Mesodermal cell (in vitro differentiated cells): ENCODE results near the gene KCND2.
"Not testable (repeated sequence)": the region's sequence is repeated elsewhere in the genome, so short reads cannot be mapped to it uniquely, and the experiment has no call there.

Source experiments
- H3K27ac ChIP-seq: 2 replicates; pipeline ENCODE4 v1.7.0; 2013; ENCODE audit warnings: mild to moderate bottlenecking, low read depth, low read length, moderate library complexity; ENCODE audit not compliant: severe bottlenecking
- H3K36me3 ChIP-seq: 2 replicates; pipeline ENCODE4 v1.7.1; 2013; ENCODE audit warnings: mild to moderate bottlenecking, low read length, moderate library complexity; ENCODE audit not compliant: control insufficient read depth, insufficient read depth
- H3K4me1 ChIP-seq: one replicate; pipeline ENCODE4 v1.7.1; 2013; ENCODE audit warnings: mild to moderate bottlenecking, low read length; ENCODE audit not compliant: insufficient read depth, control insufficient read depth, poor library complexity, severe bottlenecking
- H3K4me3 ChIP-seq: 2 replicates; pipeline ENCODE4 v1.7.0; 2013; ENCODE audit warnings: low read length, control low read depth, mild to moderate bottlenecking; ENCODE audit not compliant: insufficient read depth, poor library complexity, severe bottlenecking; ENCODE audit errors: extremely low read depth
- H3K9me3 ChIP-seq: 2 replicates; pipeline ENCODE4 v1.7.1; 2013; ENCODE audit warnings: mild to moderate bottlenecking, low read length, moderate library complexity; ENCODE audit not compliant: control insufficient read depth
- WGBS, 2 experiments: methylation state at CpG; one replicate each; pipeline ENCODE4 v1.1.5; 2013; ENCODE audit warnings: missing lambda C conversion rate in 2 of 2; ENCODE audit not compliant: insufficient coverage in 2 of 2; 5-methylcytosine and 5-hydroxymethylcytosine counted together

Gene KCND2

GRCh38 chr7:120740348-120740747, 467.4 kb downstream of the KCND2 start:
- WGBS, 2 experiments = 97 to 100% methylated on average over 1 to 3 of the region's 3 CpGs
- Histone ChIP-seq H3K36me3 (no peaks in the 10 kb centered on the region), H3K9me3 (no peaks in the 10 kb centered on the region), H3K4me3 (no peak overlapping the region), H3K4me1 (peaks cover 3% of the 10 kb centered on the region), H3K27ac (peak overlapping the region; percentile 68)

- no peak overlapping the region for H3K4me3 ChIP-seq
- H3K36me3 ChIP-seq = no peaks in the 10 kb centered on the region
- no peaks in the 10 kb centered on the region for H3K9me3 ChIP-seq
- peaks cover 3% of the 10 kb centered on the region for H3K4me1 ChIP-seq
- H3K27ac ChIP-seq = no peak overlapping the region
- WGBS, 2 experiments = 67% methylated on average over 1 of the region's 7 CpGs; no CpG with 5 or more reads in 1 of the 2 experiments
Measured at GRCh38 chr7:120741371-120742042, 468.5 kb downstream of the KCND2 start.

- H3K4me3 ChIP-seq = no peak overlapping the region
- H3K9me3 ChIP-seq = no peaks in the 10 kb centered on the region
- no peak overlapping the region for H3K27ac ChIP-seq
- peaks cover 3% of the 10 kb centered on the region for H3K4me1 ChIP-seq
- WGBS, 2 experiments = 19 to 30% methylated on average over 3 to 4 of the region's 5 CpGs
- H3K36me3 ChIP-seq = no peaks in the 10 kb centered on the region
Measured at GRCh38 chr7:120742372-120742771, 469.4 kb downstream of the KCND2 start.

GRCh38 chr7:120743128-120743527, 470.2 kb downstream of the KCND2 start:
- WGBS, 2 experiments = 88 to 95% methylated on average over 2 of the region's 3 CpGs
- Histone ChIP-seq H3K36me3 (no peaks in the 10 kb centered on the region), H3K27ac (no peak overlapping the region), H3K9me3 (no peaks in the 10 kb centered on the region), H3K4me3 (no peak overlapping the region), H3K4me1 (peaks cover 3% of the 10 kb centered on the region)

- no peaks in the 10 kb centered on the region for H3K36me3 ChIP-seq
- no peaks in the 10 kb centered on the region for H3K4me1 ChIP-seq
- no peaks in the 10 kb centered on the region for H3K9me3 ChIP-seq
- WGBS, 2 experiments = 86 to 100% methylated on average over 1 of the region's 2 CpGs
- no peak overlapping the region for H3K4me3 ChIP-seq
- H3K27ac ChIP-seq = no peak overlapping the region
Measured at GRCh38 chr7:120760050-120760449, 487.1 kb downstream of the KCND2 start.

- no peaks in the 10 kb centered on the region for H3K36me3 ChIP-seq
- 60 to 73% methylated on average over 1 to 3 of the region's 3 CpGs for WGBS, 2 experiments
- no peak overlapping the region for H3K4me3 ChIP-seq
- H3K9me3 ChIP-seq = no peaks in the 10 kb centered on the region
- H3K27ac ChIP-seq = no peak overlapping the region
- H3K4me1 ChIP-seq = no peaks in the 10 kb centered on the region
Measured at GRCh38 chr7:120760851-120761250, 487.9 kb downstream of the KCND2 start.

GRCh38 chr7:120770206-120770605, 497.2 kb downstream of the KCND2 start:
- WGBS, 2 experiments = 100% methylated on average over 2 of the region's 3 CpGs
- no peak overlapping the region for H3K4me3 ChIP-seq
- no peaks in the 10 kb centered on the region for H3K9me3 ChIP-seq
- H3K27ac ChIP-seq = no peak overlapping the region
- H3K36me3 ChIP-seq = no peaks in the 10 kb centered on the region
- no peaks in the 10 kb centered on the region for H3K4me1 ChIP-seq

GRCh38 chr7:120774481-120774880, 501.5 kb downstream of the KCND2 start:
- Histone ChIP-seq H3K4me1 (no peaks in the 10 kb centered on the region), H3K4me3 (no peak overlapping the region), H3K9me3 (no peaks in the 10 kb centered on the region), H3K36me3 (no peaks in the 10 kb centered on the region), H3K27ac (no peak overlapping the region)
- WGBS, 2 experiments = 60% methylated on average over 1 of the region's 3 CpGs; no CpG with 5 or more reads in 1 of the 2 experiments

- Histone ChIP-seq H3K4me3 (no peak overlapping the region), H3K9me3 (no peaks in the 10 kb centered on the region), H3K27ac (no peak overlapping the region), H3K4me1 (no peaks in the 10 kb centered on the region), H3K36me3 (no peaks in the 10 kb centered on the region)
Measured at GRCh38 chr7:120775755-120776154, 502.8 kb downstream of the KCND2 start.

- H3K36me3 ChIP-seq, H3K4me1 ChIP-seq, H3K27ac ChIP-seq, H3K9me3 ChIP-seq, H3K4me3 ChIP-seq: not testable (repeated sequence)
- WGBS, 2 experiments = 96 to 98% methylated on average over 4 to 5 of the region's 8 CpGs
Measured at GRCh38 chr7:120779078-120779477, 506.1 kb downstream of the KCND2 start.

GRCh38 chr7:120780451-120780850, 507.5 kb downstream of the KCND2 start:
- not testable (repeated sequence) for H3K9me3 ChIP-seq, H3K4me3 ChIP-seq, H3K27ac ChIP-seq, H3K36me3 ChIP-seq, H3K4me1 ChIP-seq
- 92 to 100% methylated on average over 2 to 6 of the region's 7 CpGs for WGBS, 2 experiments
